ENCODE data around the gene SH3GL2. TPM values are rescaled to one million over a fixed set of nuclear protein-coding genes. Genes with fewer than 3 reads are reported as not detected.

Gene SH3GL2
- polyA plus RNA-seq, 3 donors = not detected

GRCh38 chr9:17824616-17825264, 245.9 kb downstream of the SH3GL2 start:
- Histone ChIP-seq H2AFZ (ENCODE audit: insufficient read depth, low read depth, low read length, poor library complexity, severe bottlenecking) (no peak overlapping the region), H3K36me3 (replicated peaks in 1 of 2; ENCODE audit: control insufficient read depth in 1 of 2, insufficient read depth in 2 of 2, low read length in 2 of 2) (no peaks in the 10 kb centered on the region), H3K9me3 (replicated peaks in 1 of 2; ENCODE audit: control insufficient read depth in 1 of 2, insufficient read depth in 1 of 2, low read length in 2 of 2) (no peaks in the 10 kb centered on the region), H3K4me2 (replicated peaks; ENCODE audit: extremely low read depth, low read length, poor library complexity, severe bottlenecking) (no peak overlapping the region), H3K27ac (ENCODE audit: low read depth in 1 of 2, low read length in 2 of 2) (no peak overlapping the region), H3K9ac (ENCODE audit: insufficient read depth, low read length, poor library complexity, severe bottlenecking) (no peak overlapping the region), H3K4me1 (ENCODE audit: control insufficient read depth in 1 of 2, insufficient read depth in 2 of 2, low read length in 2 of 2) (no peaks in the 10 kb centered on the region), H3K27me3 (ENCODE audit: control insufficient read depth in 2 of 2, insufficient read depth in 2 of 2, low read length in 2 of 2) (no peaks in the 10 kb centered on the region), H3K79me2 (ENCODE audit: insufficient read depth, low read length) (no peaks in the 10 kb centered on the region), H3K4me3 (replicated peaks in 1 of 3; ENCODE audit: low read depth in 2 of 3, low read length in 3 of 3) (no peak overlapping the region), H4K20me1 (ENCODE audit: insufficient read depth, low read length) (no peaks in the 10 kb centered on the region)
- Mint-ChIP-seq H3K36me3 (no peaks in the 10 kb centered on the region), H3K9me3 (peaks cover 0 to 2% (median 0%) of the 10 kb centered on the region in 7 donors), H3K4me1 (no peaks in the 10 kb centered on the region), H3K27ac (no peak overlapping the region), H3K27me3 (ENCODE audit: low read depth in 3 of 3) (peaks cover 0 to 3% (median 2%) of the 10 kb centered on the region in 3 donors), H3K4me3 (no peak overlapping the region)
- no peak for DNase-seq
- no peak for TF ChIP-seq CTCF (IDR thresholded peaks at IDR 0.05)
- intact Hi-C loops (cut with micrococcal nuclease) = no loop called here
- WGBS (ENCODE audit: insufficient coverage) = 10% methylated on average over 1 of the region's 1 CpG

GRCh38 chr9:17825265-17825659, 246.4 kb downstream of the SH3GL2 start:
- Histone ChIP-seq H3K4me2 (replicated peaks; ENCODE audit: extremely low read depth, low read length, poor library complexity, severe bottlenecking) (no peak overlapping the region), H3K27me3 (ENCODE audit: control insufficient read depth in 2 of 2, insufficient read depth in 2 of 2, low read length in 2 of 2) (no peaks in the 10 kb centered on the region), H3K36me3 (replicated peaks in 1 of 2; ENCODE audit: control insufficient read depth in 1 of 2, insufficient read depth in 2 of 2, low read length in 2 of 2) (no peaks in the 10 kb centered on the region), H3K27ac (ENCODE audit: low read depth in 1 of 2, low read length in 2 of 2) (no peak overlapping the region), H3K9me3 (replicated peaks in 1 of 2; ENCODE audit: control insufficient read depth in 1 of 2, insufficient read depth in 1 of 2, low read length in 2 of 2) (no peaks in the 10 kb centered on the region), H2AFZ (ENCODE audit: insufficient read depth, low read depth, low read length, poor library complexity, severe bottlenecking) (no peak overlapping the region), H4K20me1 (ENCODE audit: insufficient read depth, low read length) (no peaks in the 10 kb centered on the region), H3K9ac (ENCODE audit: insufficient read depth, low read length, poor library complexity, severe bottlenecking) (no peak overlapping the region), H3K4me1 (ENCODE audit: control insufficient read depth in 1 of 2, insufficient read depth in 2 of 2, low read length in 2 of 2) (no peaks in the 10 kb centered on the region), H3K79me2 (ENCODE audit: insufficient read depth, low read length) (no peaks in the 10 kb centered on the region), H3K4me3 (replicated peaks in 1 of 3; ENCODE audit: low read depth in 2 of 3, low read length in 3 of 3) (no peak overlapping the region)
- no peak overlapping the region for H3K4me3 Mint-ChIP-seq
- intact Hi-C loops (cut with micrococcal nuclease) = no loop called here
- H3K4me1 Mint-ChIP-seq = no peaks in the 10 kb centered on the region
- DNase-seq = no peak
- H3K27ac Mint-ChIP-seq = no peak overlapping the region
- no peak for TF ChIP-seq CTCF (IDR thresholded peaks at IDR 0.05)
- WGBS (ENCODE audit: insufficient coverage) = 100% methylated on average over 1 of the region's 1 CpG
- H3K27me3 Mint-ChIP-seq (ENCODE audit: low read depth in 3 of 3) = peaks cover 2 to 3% (median 2%) of the 10 kb centered on the region in 3 donors
- no peaks in the 10 kb centered on the region for H3K36me3 Mint-ChIP-seq
- H3K9me3 Mint-ChIP-seq = peaks cover 0 to 2% (median 0%) of the 10 kb centered on the region in 7 donors
